GM12891 (cell line): ENCODE results near the gene RTCA.
"Not testable (repeated sequence)": the region's sequence is repeated elsewhere in the genome, so short reads cannot be mapped to it uniquely, and the experiment has no call there.

Source experiments
- DNase-seq: peaks from one replicate; pipeline ENCODE4 v3.0.0; 2011; ENCODE audit warnings: low spot score; ENCODE audit not compliant: insufficient read length
- FAIRE-seq: peaks from 2 replicates; lab custom pipeline; 2011; peaks lifted over from hg19 to GRCh38; lab: Jason Lieb, UNC
- PAX5 ChIP-seq: IDR thresholded peaks from 2 replicates; pipeline ENCODE4 v1.6.1; 2011; ENCODE audit warnings: low read length, moderate library complexity, mild to moderate bottlenecking; ENCODE audit not compliant: insufficient read depth, severe bottlenecking
- POLR2A ChIP-seq: IDR thresholded peaks from 2 replicates; pipeline ENCODE4 v1.6.1; 2011; ENCODE audit warnings: low read depth, low read length, control low read depth
- POLR2AphosphoS5 ChIP-seq: IDR thresholded peaks from 2 replicates; pipeline ENCODE4 v1.6.1; 2011; ENCODE audit warnings: low read depth, low read length, control low read depth
- POU2F2 ChIP-seq: IDR thresholded peaks from 2 replicates; pipeline ENCODE4 v1.6.1; 2011; ENCODE audit warnings: low read depth, mild to moderate bottlenecking, control low read depth, low read length, moderate library complexity
- SPI1 ChIP-seq: IDR thresholded peaks from 2 replicates; pipeline ENCODE4 v1.6.1; 2011; ENCODE audit warnings: low read depth, low read length, control low read depth
- TAF1 ChIP-seq: IDR thresholded peaks from 2 replicates; pipeline ENCODE4 v1.6.1; 2011; ENCODE audit warnings: low read depth, low read length, control low read depth

RTCA gene

DNA sequence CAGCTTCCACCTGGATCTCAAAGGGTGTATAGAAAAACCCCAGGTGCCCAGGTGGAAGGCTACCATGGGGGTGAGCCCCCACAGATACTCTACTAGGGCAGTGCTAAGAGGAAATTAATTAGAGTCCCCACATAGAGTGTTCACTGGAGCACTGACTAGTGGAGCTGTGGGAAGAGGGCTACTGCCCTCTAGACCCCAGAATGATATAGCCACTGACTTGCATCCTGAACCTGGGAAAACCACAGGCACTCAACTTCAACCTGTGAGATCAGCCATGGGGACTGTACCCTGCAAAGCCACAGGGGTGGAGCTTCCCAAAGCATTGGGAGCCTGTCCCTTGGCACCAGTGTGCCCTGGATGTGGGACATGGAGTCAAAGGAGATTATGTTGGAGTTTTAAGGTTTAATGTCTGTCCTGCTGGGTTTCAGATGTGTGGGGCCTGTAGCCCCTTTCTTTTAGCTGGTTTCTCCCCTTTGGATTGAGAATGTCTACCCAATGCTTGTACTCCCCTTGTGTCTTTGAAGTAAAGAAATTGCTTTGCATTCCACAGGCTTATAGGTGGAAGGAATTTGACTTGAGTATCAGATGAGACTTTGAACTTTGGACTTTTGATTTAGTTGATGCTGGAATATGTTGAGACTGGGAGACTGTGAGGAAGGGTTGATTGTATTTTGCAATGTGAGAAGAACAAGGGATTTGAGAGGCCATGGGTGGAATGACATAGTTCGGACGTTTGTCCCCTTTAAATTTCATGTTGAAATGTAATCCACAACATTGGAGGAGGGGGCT is 54.5 kb downstream of the RTCA start:
- no peak for FAIRE-seq
- no peak for DNase-seq
- TF ChIP-seq TAF1 (no peak), SPI1 (no peak), PAX5 (no peak), POU2F2 (no peak), POLR2AphosphoS5 (no peak), POLR2A (no peak)

DNA sequence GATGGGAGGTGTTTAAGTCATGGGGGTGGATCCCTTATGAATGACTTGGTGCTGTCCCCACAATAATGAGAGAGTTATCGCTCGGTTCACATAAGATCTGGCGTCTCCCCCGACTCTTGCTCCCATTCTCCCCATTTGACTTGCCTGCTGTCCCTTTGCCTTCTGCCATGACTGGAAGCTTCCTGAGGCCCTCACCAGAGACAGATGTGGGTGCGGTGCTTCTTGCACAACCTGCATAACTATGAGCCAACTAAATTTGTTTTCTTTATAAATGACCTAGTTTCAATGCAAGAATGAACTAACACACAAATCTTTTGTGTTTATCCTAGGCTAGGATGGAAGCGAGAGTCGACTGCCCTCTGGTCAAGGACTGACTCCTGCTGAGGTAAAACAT is 55.1 kb downstream of the RTCA start:
- DNase-seq = no peak
- TF ChIP-seq POU2F2 = no peak
- TF ChIP-seq PAX5 = no peak
- TF ChIP-seq SPI1 = no peak
- TF ChIP-seq POLR2AphosphoS5 = no peak
- TF ChIP-seq POLR2A = no peak
- TF ChIP-seq TAF1 = no peak
- FAIRE-seq = no peak

DNA sequence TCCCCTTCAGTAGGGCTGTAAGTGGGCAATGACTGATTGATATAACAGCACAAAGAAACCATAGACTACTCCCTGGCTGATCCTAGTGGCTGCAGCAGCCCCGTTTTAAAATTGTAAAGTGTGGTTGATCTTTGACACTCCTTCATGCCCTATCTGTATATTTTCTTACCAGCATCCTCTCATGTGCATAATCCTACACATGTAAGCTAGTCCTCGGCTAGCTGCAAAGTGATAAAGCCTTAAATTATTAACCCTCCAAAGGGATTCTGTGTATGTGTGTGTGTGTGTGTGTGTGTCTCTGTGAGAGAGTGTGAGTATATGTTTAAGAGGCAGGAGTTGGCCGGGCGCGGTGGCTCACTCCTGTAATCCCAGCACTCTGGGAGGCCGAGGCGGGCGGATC is 55.5 kb downstream of the RTCA start:
- DNase-seq (no peak), FAIRE-seq (no peak)
- no peak for TF ChIP-seq POLR2A
- no peak for TF ChIP-seq SPI1
- TF ChIP-seq PAX5 = no peak
- no peak for TF ChIP-seq POU2F2
- no peak for TF ChIP-seq POLR2AphosphoS5
- no peak for TF ChIP-seq TAF1

DNA sequence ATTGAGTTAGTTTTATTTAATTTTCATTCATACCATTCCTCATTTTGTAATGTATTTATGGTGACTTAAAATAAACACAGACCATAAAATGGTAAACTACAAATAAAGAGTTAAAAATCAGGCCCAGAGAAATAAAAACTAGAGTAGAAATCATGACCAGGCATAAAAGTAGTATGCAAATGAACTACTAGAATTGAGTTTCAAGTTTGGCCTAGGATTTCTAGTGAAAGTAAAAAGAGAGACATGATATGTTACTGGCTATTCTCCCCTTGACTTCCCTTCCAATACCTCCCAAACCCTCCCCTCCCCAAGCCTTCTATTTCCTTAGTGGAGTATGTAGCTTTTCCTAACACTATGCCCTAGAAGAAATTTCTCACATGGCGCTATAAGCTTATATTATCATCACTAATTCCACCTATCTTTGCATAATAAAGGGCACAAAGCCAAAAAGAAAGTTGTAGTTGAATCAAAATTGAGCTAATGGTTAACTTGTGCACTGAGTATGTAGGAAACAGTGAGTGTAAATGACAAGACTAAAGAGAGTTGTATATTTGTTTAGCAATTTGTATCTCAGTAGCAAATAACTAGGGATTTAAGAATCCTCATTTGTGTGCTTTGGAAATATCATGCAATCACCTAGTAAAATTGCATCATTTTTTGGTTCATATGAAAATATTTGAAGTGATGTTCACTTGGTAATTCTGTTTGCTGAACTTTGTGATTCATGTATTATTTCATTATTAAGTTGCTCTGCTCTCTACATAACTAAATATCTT is 56.6 kb downstream of the RTCA start:
- FAIRE-seq (peak; percentile 45), DNase-seq (no peak)
- TF ChIP-seq POU2F2 (no peak), PAX5 (no peak), TAF1 (no peak), POLR2A (no peak)

DNA sequence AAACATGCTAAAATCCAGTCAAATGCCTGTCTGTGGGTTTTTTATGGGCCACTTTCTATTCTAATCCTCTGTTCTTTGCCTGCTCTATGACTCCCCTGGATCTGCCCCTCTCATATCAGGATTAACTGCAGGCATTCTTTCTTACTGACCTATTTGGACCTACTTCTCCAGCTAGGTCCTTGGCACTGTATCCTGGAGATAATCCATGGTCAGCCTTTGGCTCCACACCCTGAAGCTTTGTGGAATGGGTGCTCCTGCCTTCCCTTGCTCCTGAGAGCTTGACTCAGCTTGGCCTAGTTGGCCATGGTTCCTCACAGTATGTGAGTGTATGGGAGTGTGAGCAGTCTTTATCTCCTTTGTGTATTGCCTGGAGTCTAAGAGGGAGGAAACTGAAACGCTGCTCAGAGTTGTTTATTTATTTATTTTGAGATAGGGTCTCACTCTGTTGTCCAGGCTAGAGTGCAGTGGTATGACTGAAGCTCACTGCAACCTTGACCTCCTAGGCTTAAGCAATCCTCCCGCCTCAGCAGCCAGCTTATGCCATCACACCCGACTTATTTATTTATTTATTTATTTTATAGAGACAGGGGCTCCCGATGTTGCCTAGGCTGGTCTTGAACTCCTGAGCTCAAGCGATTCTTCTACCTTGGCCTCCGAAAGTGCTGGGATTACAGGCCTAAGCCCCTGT is 57.5 kb downstream of the RTCA start:
- TF ChIP-seq PAX5 (no peak), POLR2AphosphoS5 (no peak), TAF1 (no peak), POU2F2 (no peak), SPI1 (no peak), POLR2A (no peak)
- FAIRE-seq (no peak), DNase-seq (no peak)

DNA sequence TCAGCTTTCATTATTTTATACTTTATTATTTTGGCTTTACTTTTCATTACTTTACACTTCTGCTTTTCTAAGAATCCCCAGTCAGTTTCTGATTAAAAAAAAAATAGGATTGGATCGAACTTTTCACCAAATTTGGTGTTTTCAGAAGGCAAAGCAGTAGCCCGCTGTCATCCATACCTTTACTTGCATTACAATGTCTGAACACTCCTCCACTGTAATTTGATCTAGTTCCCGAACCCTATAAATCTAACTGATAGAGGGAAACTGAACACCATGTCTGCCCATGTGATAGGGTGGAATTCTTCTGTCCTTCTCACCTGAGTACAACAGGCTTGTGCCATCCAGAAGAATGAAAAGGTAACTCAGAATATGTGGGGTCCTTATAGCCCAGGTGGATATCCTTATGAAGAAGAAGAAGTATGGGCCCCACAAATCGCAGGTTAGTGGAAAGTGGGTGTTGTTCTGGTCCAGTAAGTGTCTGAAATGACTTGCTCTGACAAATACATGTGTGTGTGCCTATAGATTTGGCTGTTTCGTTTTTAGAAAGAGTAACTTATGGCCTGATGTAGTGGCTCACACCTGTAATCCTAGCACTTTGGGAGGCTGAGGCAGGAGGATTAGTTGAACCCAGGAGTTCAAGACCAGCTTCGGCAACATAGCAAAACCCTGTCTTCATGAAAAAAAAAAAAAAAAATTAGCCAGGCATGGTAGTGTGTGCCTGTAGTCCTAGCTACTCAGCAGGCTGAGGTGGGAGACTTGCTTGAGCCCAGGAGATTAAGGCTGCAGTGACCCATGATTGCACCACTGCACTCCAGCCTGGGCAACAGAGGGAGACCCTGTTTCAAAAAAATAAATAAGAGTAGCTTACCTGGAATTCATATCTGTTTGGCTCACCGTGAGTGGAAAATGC is 59.7 kb downstream of the RTCA start:
- FAIRE-seq (peak; percentile 41), DNase-seq (no peak)
- TF ChIP-seq POU2F2 = no peak

DNA sequence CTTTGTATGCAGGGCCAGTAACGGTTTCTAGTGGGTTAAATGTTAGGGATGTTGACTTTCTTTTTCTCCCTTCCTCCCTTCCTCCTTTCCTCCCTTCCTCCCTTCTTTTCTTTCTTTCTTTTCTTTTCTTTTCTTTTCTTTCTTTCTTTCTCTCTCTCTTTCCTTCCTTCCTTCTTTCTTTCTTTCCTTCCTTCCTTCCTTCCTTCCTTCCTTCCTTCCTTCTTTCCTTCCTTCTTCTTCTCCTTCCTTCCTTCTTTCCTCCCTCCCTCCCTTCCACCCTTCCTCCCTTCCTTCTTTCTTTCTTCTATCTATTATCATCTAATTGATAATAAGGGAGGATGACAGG is 60.3 kb downstream of the RTCA start:
- FAIRE-seq, DNase-seq: not testable (repeated sequence)

DNA sequence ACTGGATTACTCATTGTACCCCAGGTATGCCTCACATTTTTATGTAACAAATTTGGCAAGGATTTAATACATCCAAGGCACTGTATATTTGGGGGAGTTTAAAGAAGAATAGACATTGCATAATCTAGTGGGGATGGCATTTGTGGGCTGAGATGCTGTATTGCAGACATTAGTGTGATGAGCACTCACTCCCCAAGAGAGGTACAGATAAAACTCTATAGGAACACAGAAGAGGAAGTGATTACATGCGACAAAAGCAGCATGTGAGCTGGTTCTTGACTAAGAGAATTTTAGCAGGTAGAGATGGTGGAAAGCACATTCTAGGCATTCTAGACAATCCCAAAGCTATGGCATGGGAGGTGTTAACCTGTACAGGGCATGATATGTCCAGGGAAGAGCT is 62.1 kb downstream of the RTCA start:
- no peak for FAIRE-seq
- DNase-seq = no peak
- peak; percentile 66 for TF ChIP-seq SPI1
- no peak for TF ChIP-seq POLR2A

DNA sequence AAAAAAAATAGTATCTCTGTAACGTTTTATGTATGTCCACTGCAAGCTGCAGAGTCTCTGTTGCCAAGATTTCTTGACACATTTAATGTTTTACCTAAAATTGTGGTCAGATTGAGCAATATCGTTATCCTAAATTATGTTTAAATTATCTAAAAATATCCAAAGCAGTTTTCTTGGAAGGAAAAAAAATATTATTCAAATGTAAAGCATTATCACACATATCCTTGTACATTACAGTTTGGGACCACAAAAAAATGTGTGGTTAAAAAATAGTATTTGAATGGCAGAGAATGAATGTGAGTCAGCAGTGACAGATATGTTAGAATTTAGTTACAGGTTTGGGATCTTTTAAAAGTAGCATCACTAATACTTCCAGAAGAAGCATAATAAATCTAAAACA is 65.1 kb downstream of the RTCA start:
- not testable (repeated sequence) for FAIRE-seq, DNase-seq

DNA sequence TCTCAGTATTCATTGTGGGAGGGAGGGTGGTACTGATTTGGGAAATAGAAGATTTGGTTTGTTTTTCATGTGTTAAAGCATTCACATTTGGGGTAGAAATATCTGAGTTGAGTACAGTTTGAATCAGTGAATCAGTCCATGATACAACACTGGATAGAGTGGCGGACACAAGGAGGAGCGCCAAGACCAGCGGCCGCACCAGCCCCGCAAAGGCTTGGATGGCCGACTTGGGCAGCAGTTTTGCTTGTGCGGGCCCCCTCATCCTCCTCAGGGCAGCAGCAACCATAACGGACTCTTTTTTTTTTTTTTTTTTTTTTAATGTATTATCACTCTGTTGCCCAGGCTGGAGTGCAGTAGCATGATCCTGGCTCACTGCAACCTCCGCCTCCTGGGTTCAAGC is 66.3 kb downstream of the RTCA start:
- TF ChIP-seq POLR2AphosphoS5 = no peak
- no peak for TF ChIP-seq POU2F2
- no peak for TF ChIP-seq PAX5
- TF ChIP-seq SPI1 = no peak
- TF ChIP-seq POLR2A = no peak
- no peak for TF ChIP-seq TAF1
- DNase-seq = no peak
- FAIRE-seq = no peak
